Panc1 (cell line): ENCODE measurements around the gene CRYAB.

Experiments used
- POLR2AphosphoS5 ChIP-seq: IDR thresholded peaks from 2 replicates; pipeline ENCODE4 v1.6.1; 2012; ENCODE audit warnings: mild to moderate bottlenecking, low read depth, low read length, moderate library complexity
- TCF7L2 ChIP-seq: IDR thresholded peaks from 2 replicates; pipeline ENCODE4 v1.6.1; 2011; ENCODE audit warnings: mild to moderate bottlenecking, low read depth, low read length, inconsistent platforms
- TF ChIP-seq, protein P1 (sequence below): fragments of 450-650 bp; IDR thresholded peaks from 2 replicates; pipeline ENCODE4 v1.5.1; 2017; ENCODE audit warnings: mild to moderate bottlenecking

DNA sequence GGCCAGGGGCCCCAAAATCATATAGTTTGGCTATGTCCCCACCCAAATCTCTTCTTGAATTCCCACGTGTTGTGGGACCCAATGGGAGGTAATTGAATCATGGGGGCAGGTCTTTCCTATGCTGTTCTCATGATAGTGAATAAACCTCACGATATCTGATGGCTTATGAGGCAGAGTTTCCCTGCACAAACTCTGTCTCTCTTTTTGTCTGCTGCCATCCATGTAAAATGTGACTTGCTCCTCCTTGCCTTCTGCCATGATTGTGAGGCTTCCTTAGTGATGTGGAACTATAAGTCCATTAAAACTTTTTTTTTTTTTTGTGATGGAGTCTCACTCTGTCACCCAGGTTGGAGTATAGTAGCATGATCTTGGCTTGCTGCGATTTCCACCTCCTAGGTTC lies 40.0 kb upstream of the CRYAB start:
- TF ChIP-seq, protein P1, sequence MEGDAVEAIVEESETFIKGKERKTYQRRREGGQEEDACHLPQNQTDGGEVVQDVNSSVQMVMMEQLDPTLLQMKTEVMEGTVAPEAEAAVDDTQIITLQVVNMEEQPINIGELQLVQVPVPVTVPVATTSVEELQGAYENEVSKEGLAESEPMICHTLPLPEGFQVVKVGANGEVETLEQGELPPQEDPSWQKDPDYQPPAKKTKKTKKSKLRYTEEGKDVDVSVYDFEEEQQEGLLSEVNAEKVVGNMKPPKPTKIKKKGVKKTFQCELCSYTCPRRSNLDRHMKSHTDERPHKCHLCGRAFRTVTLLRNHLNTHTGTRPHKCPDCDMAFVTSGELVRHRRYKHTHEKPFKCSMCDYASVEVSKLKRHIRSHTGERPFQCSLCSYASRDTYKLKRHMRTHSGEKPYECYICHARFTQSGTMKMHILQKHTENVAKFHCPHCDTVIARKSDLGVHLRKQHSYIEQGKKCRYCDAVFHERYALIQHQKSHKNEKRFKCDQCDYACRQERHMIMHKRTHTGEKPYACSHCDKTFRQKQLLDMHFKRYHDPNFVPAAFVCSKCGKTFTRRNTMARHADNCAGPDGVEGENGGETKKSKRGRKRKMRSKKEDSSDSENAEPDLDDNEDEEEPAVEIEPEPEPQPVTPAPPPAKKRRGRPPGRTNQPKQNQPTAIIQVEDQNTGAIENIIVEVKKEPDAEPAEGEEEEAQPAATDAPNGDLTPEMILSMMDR: no peak
- TF ChIP-seq TCF7L2 (no peak), POLR2AphosphoS5 (no peak)
